Measurements from ENCODE around the gene IQGAP2.

GRCh38 chr5:76585783-76586217 lies 182.7 kb downstream of the IQGAP2 start:
- TF ChIP-seq ZNF596 (tag by site-specific recombination; IDR thresholded peaks at IDR 0.05) (peak; percentile 73), CTCF (tag by site-specific recombination; IDR thresholded peaks at IDR 0.05) (no peak), ZBTB21 (tag by site-specific recombination; IDR thresholded peaks at IDR 0.05) (no peak), INSM2 (tag by site-specific recombination; IDR thresholded peaks at IDR 0.05) (peak; percentile 71), ZNF311 (tag by site-specific recombination; IDR thresholded peaks at IDR 0.05; ENCODE audit: borderline replicate concordance) (no peak), ZFP37 (tag by site-specific recombination; IDR thresholded peaks at IDR 0.05) (no peak), TRIM28 (IDR thresholded peaks at IDR 0.05; ENCODE audit: borderline replicate concordance, low read length) (no peak), ZNF24 (tag by site-specific recombination; IDR thresholded peaks at IDR 0.05) (0 out of 2 replicates have a peak, but pooled peaks have one; percentile 59), IKZF3 (tag by site-specific recombination; IDR thresholded peaks at IDR 0.05) (peak; percentile 64; the same call in 1 of the 2 replicates)

Data from HEK293 (cell line).